GM23248 (cell line): ENCODE data around the gene LMF1. TPM values are rescaled to one million over a fixed set of nuclear protein-coding genes. Genes with fewer than 3 reads are reported as not detected.

Source experiments
- DNase-seq: peaks from one replicate; pipeline ENCODE4 v3.0.0-alpha.2; 2015
- H2AFZ ChIP-seq: fragments of 200-600 bp; sonication (generic); 2 replicates; pipeline ENCODE4 v1.6.1; 2016; ENCODE audit warnings: antibody characterized with exemption
- H3F3A ChIP-seq: fragments of 200-600 bp; sonication (generic); 2 replicates; pipeline ENCODE4 v1.6.1; 2016; ENCODE audit warnings: mild to moderate bottlenecking, antibody characterized with exemption, mixed run types; ENCODE audit not compliant: insufficient read depth
- H3K27ac ChIP-seq: fragments of 200-600 bp; sonication (generic); 2 replicates; pipeline ENCODE4 v1.5.1; 2016; ENCODE audit warnings: mild to moderate bottlenecking
- H3K27me3 ChIP-seq: fragments of 200-600 bp; sonication (generic); replicated peaks from 2 replicates; pipeline ENCODE4 v1.6.1; 2016; ENCODE audit warnings: mild to moderate bottlenecking; ENCODE audit not compliant: insufficient read depth
- H3K36me3 ChIP-seq: fragments of 200-600 bp; sonication (generic); 2 replicates; pipeline ENCODE4 v1.6.1; 2016; ENCODE audit warnings: low read depth, mild to moderate bottlenecking
- H3K4me1 ChIP-seq: fragments of 200-600 bp; sonication (generic); 2 replicates; pipeline ENCODE4 v1.6.1; 2016; ENCODE audit warnings: mild to moderate bottlenecking; ENCODE audit not compliant: insufficient read depth
- H3K4me2 ChIP-seq: fragments of 200-600 bp; sonication (generic); one replicate; pipeline ENCODE4 v1.6.1; 2016; ENCODE audit warnings: mild to moderate bottlenecking; ENCODE audit not compliant: unreplicated experiment
- H3K4me3 ChIP-seq: fragments of 200-600 bp; sonication (generic); 2 replicates; pipeline ENCODE4 v1.5.1; 2016; ENCODE audit warnings: mild to moderate bottlenecking
- H3K79me2 ChIP-seq: fragments of 200-600 bp; sonication (generic); 2 replicates; pipeline ENCODE4 v1.6.1; 2016; ENCODE audit warnings: mild to moderate bottlenecking; ENCODE audit not compliant: insufficient read depth
- H3K9ac ChIP-seq: fragments of 200-600 bp; sonication (generic); 2 replicates; pipeline ENCODE4 v1.6.1; 2016; ENCODE audit warnings: mild to moderate bottlenecking
- H3K9me2 ChIP-seq: fragments of 200-600 bp; sonication (generic); 2 replicates; pipeline ENCODE4 v1.6.1; 2016; ENCODE audit warnings: mixed run types, mild to moderate bottlenecking, moderate library complexity; ENCODE audit not compliant: insufficient read depth
- H3K9me3 ChIP-seq: fragments of 200-600 bp; sonication (generic); one replicate; pipeline ENCODE4 v1.6.1; 2017; ENCODE audit warnings: low read depth
- H4K20me1 ChIP-seq: fragments of 200-600 bp; sonication (generic); 2 replicates; pipeline ENCODE4 v1.6.0; 2016; ENCODE audit not compliant: insufficient read depth
- EZH2 ChIP-seq: fragments of 200-600 bp; sonication (generic); IDR thresholded peaks from 2 replicates; pipeline ENCODE4 v1.6.1; 2018; ENCODE audit warnings: antibody characterized with exemption, mild to moderate bottlenecking; ENCODE audit not compliant: insufficient read depth, poor library complexity, severe bottlenecking
- EZH2phosphoT487 ChIP-seq: fragments of 200-600 bp; sonication (generic); IDR thresholded peaks from 2 replicates; pipeline ENCODE4 v1.6.1; 2018; ENCODE audit warnings: antibody characterized with exemption, moderate library complexity, mild to moderate bottlenecking, low read depth; ENCODE audit not compliant: insufficient read depth
- whole genome bisulfite sequencing, 2 experiments: methylation state at CpG; one replicate each; pipeline ENCODE4 v1.1.6; 2015 to 2017; ENCODE audit warnings: low lambda C conversion rate in 2 of 2, low coverage in 1 of 2; ENCODE audit errors: missing lambda C conversion rate in 2 of 2; 5-methylcytosine and 5-hydroxymethylcytosine counted together
- in situ Hi-C: fragments of 300-500 bp; cut with MboI; formaldehyde crosslinking; loops from 2 replicates; pipeline ENCODE4 v1.15.0; 2020
- polyA plus RNA-seq: library from polyadenylated mRNA; unstranded; fragments of >200 nt; fragmentation: Nextera tagmentation; extraction: Ambion mirVana; gene quantifications from 2 replicates; pipeline ENCODE4 v1.2.1, GENCODE V29; 2016
- total RNA-seq: library from RNA; depleted of rRNA; stranded (reverse); fragments of >200 nt; shearing (Covaris generic); gene quantifications from 2 replicates; pipeline ENCODE4 v1.2.3, GENCODE V29; 2014

The LMF1 gene
- total and polyA plus RNA-seq, 2 experiments from 2014 or later, result 23.1 to 53.0 TPM

DNA sequence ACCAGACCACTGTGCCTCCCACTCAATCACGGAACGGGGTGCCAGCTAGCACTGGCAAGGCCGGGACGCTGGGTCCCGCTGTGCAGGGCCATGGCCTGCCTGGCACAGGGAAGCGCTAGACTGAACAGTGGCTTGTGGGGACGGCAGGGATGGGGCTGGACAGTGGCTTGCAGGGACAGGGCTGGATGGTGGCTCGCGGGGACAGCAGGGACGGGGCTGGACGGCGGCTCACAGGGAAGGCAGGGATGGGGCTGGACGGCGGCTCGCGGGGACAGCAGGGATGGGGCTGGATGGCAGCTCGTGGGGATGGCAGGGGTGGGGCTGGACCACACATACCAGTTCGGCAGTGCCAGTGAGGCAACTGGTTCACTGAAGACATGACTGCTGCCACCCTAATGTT is 32.6 kb downstream of the LMF1 start:
- no peak overlapping the region for H3K4me3 ChIP-seq
- no peaks in the 10 kb centered on the region for H3K9me3 ChIP-seq
- H3K79me2 ChIP-seq, result no peaks in the 10 kb centered on the region
- no peak overlapping the region for H3K4me2 ChIP-seq
- WGBS, 2 experiments, result 88 to 92% methylated on average over 18 of the region's 18 CpGs
- H3F3A ChIP-seq, result no peaks in the 10 kb centered on the region
- H3K9ac ChIP-seq, result no peak overlapping the region
- 0 out of 2 replicates have a peak, but pooled peaks cover 8% of the 10 kb centered on the region for H3K36me3 ChIP-seq
- H3K27me3 ChIP-seq, result no peaks in the 10 kb centered on the region
- in situ Hi-C loops, result no loop called here
- no peaks in the 10 kb centered on the region for H3K9me2 ChIP-seq
- no peak overlapping the region for H3K27ac ChIP-seq
- no peaks in the 10 kb centered on the region for H3K4me1 ChIP-seq
- H4K20me1 ChIP-seq, result no peaks in the 10 kb centered on the region
- H2AFZ ChIP-seq, result no peak overlapping the region
- DNase-seq, result no peak
- TF ChIP-seq EZH2, result no peak
- TF ChIP-seq EZH2phosphoT487, result no peak

DNA sequence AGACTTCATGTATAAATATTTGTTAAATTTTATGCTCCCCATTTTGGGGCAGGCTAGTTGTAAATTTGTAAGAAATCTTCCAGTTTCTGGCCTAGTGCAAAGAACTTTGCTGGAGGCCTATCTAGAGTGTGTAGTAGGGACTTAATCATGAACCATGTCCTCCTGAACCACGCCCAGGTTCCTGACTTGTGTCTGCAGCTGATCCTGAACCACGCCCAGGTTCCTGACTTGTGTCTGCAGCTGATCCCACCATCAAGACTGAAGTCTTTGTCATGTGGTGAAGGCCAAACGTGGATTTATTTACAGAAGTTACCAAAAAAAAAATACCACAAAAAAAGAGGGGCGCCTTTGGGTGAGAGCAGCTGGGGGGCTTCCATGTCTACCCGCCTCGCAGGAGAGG is 33.1 kb downstream of the LMF1 start:
- Histone ChIP-seq H3K79me2 (no peaks in the 10 kb centered on the region), H3K9ac (no peak overlapping the region), H3F3A (no peaks in the 10 kb centered on the region), H3K4me1 (no peaks in the 10 kb centered on the region), H3K27ac (no peak overlapping the region), H4K20me1 (no peaks in the 10 kb centered on the region), H3K4me3 (no peak overlapping the region), H3K27me3 (no peaks in the 10 kb centered on the region), H3K9me3 (no peaks in the 10 kb centered on the region), H3K36me3 (0 out of 2 replicates have a peak, but pooled peaks cover 8% of the 10 kb centered on the region), H3K4me2 (no peak overlapping the region), H3K9me2 (no peaks in the 10 kb centered on the region), H2AFZ (no peak overlapping the region)
- 82 to 83% methylated on average over 6 of the region's 6 CpGs for WGBS, 2 experiments
- in situ Hi-C loops, result no loop called here
- TF ChIP-seq EZH2phosphoT487 (no peak), EZH2 (no peak)
- no peak for DNase-seq

DNA sequence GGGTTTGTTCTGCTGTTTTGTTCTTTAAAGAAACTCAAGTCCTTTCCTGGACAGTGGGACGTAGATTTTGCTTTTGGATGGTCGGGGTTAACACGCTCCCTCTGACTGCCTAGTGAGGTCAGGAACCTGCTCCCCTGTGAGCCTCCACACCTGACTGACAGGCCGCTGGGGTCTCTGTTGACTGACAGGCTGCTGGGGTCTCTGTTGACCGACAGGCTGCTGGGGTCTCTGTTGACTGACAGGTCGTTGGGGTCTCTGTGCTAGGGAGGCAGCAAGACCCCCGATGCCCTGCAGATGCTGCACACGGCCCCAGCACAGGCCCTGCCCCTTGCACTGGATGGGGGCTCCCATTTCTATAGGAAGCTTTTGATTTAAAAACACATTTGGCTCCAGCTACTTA is 33.5 kb downstream of the LMF1 start:
- 70 to 79% methylated on average over 8 of the region's 8 CpGs for WGBS, 2 experiments
- TF ChIP-seq EZH2phosphoT487 (no peak), EZH2 (no peak)
- in situ Hi-C loops, result no loop called here

DNA sequence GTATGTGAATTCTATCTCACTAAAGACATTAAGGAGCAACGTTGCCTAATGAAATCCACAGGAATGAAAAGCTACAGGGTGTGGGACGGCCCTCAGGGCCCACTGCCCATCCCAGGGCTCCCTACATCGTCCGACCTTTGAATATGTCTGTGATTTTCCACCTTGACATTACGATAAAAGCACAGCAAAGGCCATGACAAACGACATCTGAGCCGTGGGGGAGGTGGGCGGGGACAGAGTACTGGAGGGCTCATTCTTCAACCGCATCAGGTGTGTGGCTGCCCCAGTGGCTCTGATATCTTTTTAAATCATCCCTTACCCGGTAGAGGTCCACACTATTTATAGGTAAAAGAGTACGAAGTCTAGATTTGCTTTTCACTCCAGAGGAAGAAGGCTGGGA is 35.1 kb downstream of the LMF1 start:
- no peak for DNase-seq
- H3K79me2 ChIP-seq, result no peaks in the 10 kb centered on the region
- 77 to 78% methylated on average over 11 of the region's 11 CpGs for WGBS, 2 experiments
- H3F3A ChIP-seq, result no peaks in the 10 kb centered on the region
- no peaks in the 10 kb centered on the region for H3K36me3 ChIP-seq
- no peak overlapping the region for H3K4me2 ChIP-seq
- H3K9me2 ChIP-seq, result no peaks in the 10 kb centered on the region
- H4K20me1 ChIP-seq, result no peaks in the 10 kb centered on the region
- TF ChIP-seq EZH2, result no peak
- TF ChIP-seq EZH2phosphoT487, result no peak
- no peaks in the 10 kb centered on the region for H3K4me1 ChIP-seq
- no peaks in the 10 kb centered on the region for H3K9me3 ChIP-seq
- H3K4me3 ChIP-seq, result no peak overlapping the region
- no peak overlapping the region for H3K27ac ChIP-seq
- in situ Hi-C loops, result no loop called here
- H2AFZ ChIP-seq, result no peak overlapping the region
- no peak overlapping the region for H3K9ac ChIP-seq
- no peaks in the 10 kb centered on the region for H3K27me3 ChIP-seq

More for the DNA sequence above, 33.5 kb downstream of the LMF1 start:
- Histone ChIP-seq H3K9ac (no peak overlapping the region), H3K27me3 (no peaks in the 10 kb centered on the region), H3K9me2 (no peaks in the 10 kb centered on the region), H3K9me3 (no peaks in the 10 kb centered on the region), H3K4me1 (no peaks in the 10 kb centered on the region), H3K4me3 (no peak overlapping the region), H4K20me1 (no peaks in the 10 kb centered on the region), H3F3A (no peaks in the 10 kb centered on the region), H3K36me3 (0 out of 2 replicates have a peak, but pooled peaks cover 8% of the 10 kb centered on the region), H2AFZ (no peak overlapping the region), H3K4me2 (no peak overlapping the region), H3K27ac (no peak overlapping the region), H3K79me2 (no peaks in the 10 kb centered on the region)
- DNase-seq, result no peak

DNA sequence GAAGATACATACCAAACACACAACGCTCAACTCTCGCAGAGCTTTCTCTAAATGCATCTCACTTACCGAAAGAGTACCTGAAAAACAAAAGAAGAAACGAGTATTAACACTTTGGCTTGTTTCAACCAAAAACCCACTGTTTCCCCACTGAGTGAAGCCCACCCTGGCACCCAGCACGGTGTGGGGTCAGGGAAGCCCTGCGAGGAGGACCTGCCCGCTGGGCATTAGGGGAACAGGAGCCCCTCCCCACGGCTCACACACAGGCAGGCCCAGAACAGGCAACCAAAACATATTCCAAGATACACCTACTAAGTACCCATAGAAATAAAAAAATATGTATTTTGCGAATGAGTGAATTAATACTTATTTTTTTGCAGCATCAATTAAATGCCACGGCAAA is 36.6 kb downstream of the LMF1 start:
- no peaks in the 10 kb centered on the region for H3F3A ChIP-seq
- H3K27ac ChIP-seq, result no peak overlapping the region
- H3K9me2 ChIP-seq, result no peaks in the 10 kb centered on the region
- no peak overlapping the region for H3K4me2 ChIP-seq
- H3K79me2 ChIP-seq, result no peaks in the 10 kb centered on the region
- no peaks in the 10 kb centered on the region for H3K36me3 ChIP-seq
- DNase-seq, result no peak
- TF ChIP-seq EZH2 (no peak), EZH2phosphoT487 (no peak)
- no peaks in the 10 kb centered on the region for H4K20me1 ChIP-seq
- H3K4me3 ChIP-seq, result no peak overlapping the region
- WGBS, 2 experiments, result 87 to 90% methylated on average over 10 of the region's 10 CpGs
- no peak overlapping the region for H3K9ac ChIP-seq
- H3K9me3 ChIP-seq, result no peaks in the 10 kb centered on the region
- no peak overlapping the region for H2AFZ ChIP-seq
- H3K27me3 ChIP-seq, result no peaks in the 10 kb centered on the region
- in situ Hi-C loops, result no loop called here
- H3K4me1 ChIP-seq, result no peaks in the 10 kb centered on the region
